ENCODE data around the gene FASTKD2. TPM values are rescaled to one million over a fixed set of nuclear protein-coding genes. Genes with fewer than 3 reads are reported as not detected.

FASTKD2 gene
- total RNA-seq, 1 donor from 2014 or later, result 19.8 TPM

DNA sequence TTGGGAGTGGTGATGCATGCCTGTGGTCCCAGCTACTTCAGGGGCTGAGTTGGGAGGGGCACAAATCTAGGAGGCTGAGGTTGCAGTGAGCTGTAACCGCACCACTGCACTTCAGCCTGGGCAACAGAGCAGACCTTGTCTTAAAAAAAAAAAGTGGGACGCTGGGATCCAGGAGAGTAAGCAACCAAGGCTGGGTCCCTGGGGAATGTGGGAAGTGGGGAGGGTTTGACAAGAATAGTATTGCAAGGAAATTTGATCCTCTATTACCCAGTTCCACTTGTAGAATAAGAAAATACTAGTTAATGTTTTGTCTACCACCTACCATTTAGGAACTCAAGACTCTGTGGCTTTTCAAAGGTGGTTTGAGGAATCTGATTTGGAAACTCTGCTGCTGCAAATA, 26.1 kb upstream of the FASTKD2 start:
- Mint-ChIP-seq H3K27me3 (ENCODE audit: unreplicated experiment) (peaks cover 21% of the 10 kb centered on the region), H3K9me3 (ENCODE audit: unreplicated experiment) (no peaks in the 10 kb centered on the region), H3K4me3 (ENCODE audit: unreplicated experiment) (no peak overlapping the region), H3K27ac (ENCODE audit: unreplicated experiment) (no peak overlapping the region), H3K4me1 (ENCODE audit: unreplicated experiment) (no peaks in the 10 kb centered on the region), H3K36me3 (ENCODE audit: unreplicated experiment) (no peaks in the 10 kb centered on the region)
- no peak for DNase-seq (ENCODE audit: extremely low spot score, unreplicated experiment)
- TF ChIP-seq, protein P1, sequence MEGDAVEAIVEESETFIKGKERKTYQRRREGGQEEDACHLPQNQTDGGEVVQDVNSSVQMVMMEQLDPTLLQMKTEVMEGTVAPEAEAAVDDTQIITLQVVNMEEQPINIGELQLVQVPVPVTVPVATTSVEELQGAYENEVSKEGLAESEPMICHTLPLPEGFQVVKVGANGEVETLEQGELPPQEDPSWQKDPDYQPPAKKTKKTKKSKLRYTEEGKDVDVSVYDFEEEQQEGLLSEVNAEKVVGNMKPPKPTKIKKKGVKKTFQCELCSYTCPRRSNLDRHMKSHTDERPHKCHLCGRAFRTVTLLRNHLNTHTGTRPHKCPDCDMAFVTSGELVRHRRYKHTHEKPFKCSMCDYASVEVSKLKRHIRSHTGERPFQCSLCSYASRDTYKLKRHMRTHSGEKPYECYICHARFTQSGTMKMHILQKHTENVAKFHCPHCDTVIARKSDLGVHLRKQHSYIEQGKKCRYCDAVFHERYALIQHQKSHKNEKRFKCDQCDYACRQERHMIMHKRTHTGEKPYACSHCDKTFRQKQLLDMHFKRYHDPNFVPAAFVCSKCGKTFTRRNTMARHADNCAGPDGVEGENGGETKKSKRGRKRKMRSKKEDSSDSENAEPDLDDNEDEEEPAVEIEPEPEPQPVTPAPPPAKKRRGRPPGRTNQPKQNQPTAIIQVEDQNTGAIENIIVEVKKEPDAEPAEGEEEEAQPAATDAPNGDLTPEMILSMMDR (IDR thresholded peaks at IDR 0.05), result no peak

DNA sequence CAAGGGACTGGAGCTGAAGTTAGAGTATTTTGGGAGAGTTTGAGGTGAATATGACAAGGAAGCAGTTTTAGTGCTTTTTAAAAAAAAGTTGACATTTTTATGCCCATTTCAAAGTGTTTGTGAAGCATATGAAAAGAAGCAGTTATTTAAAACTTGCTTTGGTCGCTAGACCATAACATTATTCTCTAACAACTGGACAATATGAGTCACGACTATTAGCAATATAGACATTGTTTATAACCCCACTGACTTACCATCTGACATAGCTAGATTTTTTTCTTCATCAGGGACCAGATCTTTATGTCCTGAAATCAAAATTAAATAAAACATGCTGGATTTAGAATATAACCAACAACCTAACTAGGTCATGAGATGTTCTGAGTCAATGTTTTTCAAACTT, 24.6 kb upstream of the FASTKD2 start:
- no peak overlapping the region for H3K27ac Mint-ChIP-seq (ENCODE audit: unreplicated experiment)
- TF ChIP-seq, protein P1 (IDR thresholded peaks at IDR 0.05), result no peak
- H3K36me3 Mint-ChIP-seq (ENCODE audit: unreplicated experiment), result no peaks in the 10 kb centered on the region
- H3K27me3 Mint-ChIP-seq (ENCODE audit: unreplicated experiment), result peaks cover 21% of the 10 kb centered on the region
- H3K9me3 Mint-ChIP-seq (ENCODE audit: unreplicated experiment), result no peaks in the 10 kb centered on the region
- DNase-seq (ENCODE audit: extremely low spot score, unreplicated experiment), result no peak
- H3K4me1 Mint-ChIP-seq (ENCODE audit: unreplicated experiment), result no peaks in the 10 kb centered on the region
- no peak overlapping the region for H3K4me3 Mint-ChIP-seq (ENCODE audit: unreplicated experiment)

DNA sequence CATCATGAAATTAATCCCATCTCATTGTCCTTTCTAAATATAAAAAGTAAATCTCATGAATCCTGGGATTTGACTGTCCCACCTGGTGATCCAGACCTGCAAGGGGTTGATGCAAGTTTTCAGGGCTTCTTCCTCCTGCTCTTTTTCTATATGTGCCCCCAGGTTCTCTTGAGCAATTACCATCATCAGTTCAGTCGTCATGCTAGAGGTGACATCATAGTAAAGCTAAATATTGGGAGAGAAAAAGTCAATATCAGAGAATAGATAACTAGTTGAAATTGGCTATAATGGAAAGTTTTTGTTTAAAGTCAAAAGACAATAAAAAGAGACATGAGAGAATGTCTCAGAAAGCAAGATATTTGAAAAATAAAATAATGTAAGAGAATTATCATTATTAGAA, 8.6 kb upstream of the FASTKD2 start:
- Mint-ChIP-seq H3K27ac (ENCODE audit: unreplicated experiment) (no peak overlapping the region), H3K4me3 (ENCODE audit: unreplicated experiment) (no peak overlapping the region), H3K27me3 (ENCODE audit: unreplicated experiment) (peaks cover 30% of the 10 kb centered on the region), H3K4me1 (ENCODE audit: unreplicated experiment) (no peaks in the 10 kb centered on the region), H3K36me3 (ENCODE audit: unreplicated experiment) (no peaks in the 10 kb centered on the region), H3K9me3 (ENCODE audit: unreplicated experiment) (no peaks in the 10 kb centered on the region)
- DNase-seq (ENCODE audit: extremely low spot score, unreplicated experiment), result no peak
- TF ChIP-seq, protein P1 (IDR thresholded peaks at IDR 0.05), result no peak

DNA sequence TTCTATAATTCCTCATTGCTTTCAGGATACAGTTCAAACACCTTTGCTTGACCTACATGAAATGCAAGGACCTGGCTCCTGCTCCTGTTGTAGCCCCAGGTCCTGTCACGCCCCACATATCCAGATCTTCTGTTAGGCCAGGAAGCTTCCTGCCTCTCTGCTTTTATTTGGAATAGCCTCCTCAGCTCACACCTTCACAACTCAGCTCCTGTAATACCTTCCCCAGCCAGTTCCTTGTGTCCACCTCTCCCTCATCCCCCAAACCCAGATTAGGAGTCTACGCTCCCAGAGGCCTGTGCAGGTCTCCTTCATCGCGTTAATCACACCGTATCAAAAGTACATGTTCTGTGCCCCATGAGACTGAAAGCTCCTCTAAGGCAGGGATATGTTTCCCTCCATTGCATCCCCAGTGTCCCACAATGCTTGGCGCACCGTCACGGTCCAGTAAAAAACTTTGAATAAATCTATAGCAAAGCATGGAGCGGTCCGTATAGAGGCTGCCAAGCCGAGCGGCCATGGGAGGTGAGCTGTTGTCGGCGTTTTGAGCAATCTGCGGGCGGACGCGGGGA, 649 bp upstream of the FASTKD2 start:
- H3K9me3 Mint-ChIP-seq (ENCODE audit: unreplicated experiment), result no peaks in the 10 kb centered on the region
- peaks cover 21% of the 10 kb centered on the region for H3K4me1 Mint-ChIP-seq (ENCODE audit: unreplicated experiment)
- H3K36me3 Mint-ChIP-seq (ENCODE audit: unreplicated experiment), result peaks cover 6% of the 10 kb centered on the region
- peak overlapping the region; percentile 87 for H3K4me3 Mint-ChIP-seq (ENCODE audit: unreplicated experiment)
- TF ChIP-seq, protein P1 (IDR thresholded peaks at IDR 0.05), result no peak
- H3K27me3 Mint-ChIP-seq (ENCODE audit: unreplicated experiment), result peaks cover 4% of the 10 kb centered on the region
- peak overlapping the region; percentile 94 for H3K27ac Mint-ChIP-seq (ENCODE audit: unreplicated experiment)
- no peak for DNase-seq (ENCODE audit: extremely low spot score, unreplicated experiment)

DNA sequence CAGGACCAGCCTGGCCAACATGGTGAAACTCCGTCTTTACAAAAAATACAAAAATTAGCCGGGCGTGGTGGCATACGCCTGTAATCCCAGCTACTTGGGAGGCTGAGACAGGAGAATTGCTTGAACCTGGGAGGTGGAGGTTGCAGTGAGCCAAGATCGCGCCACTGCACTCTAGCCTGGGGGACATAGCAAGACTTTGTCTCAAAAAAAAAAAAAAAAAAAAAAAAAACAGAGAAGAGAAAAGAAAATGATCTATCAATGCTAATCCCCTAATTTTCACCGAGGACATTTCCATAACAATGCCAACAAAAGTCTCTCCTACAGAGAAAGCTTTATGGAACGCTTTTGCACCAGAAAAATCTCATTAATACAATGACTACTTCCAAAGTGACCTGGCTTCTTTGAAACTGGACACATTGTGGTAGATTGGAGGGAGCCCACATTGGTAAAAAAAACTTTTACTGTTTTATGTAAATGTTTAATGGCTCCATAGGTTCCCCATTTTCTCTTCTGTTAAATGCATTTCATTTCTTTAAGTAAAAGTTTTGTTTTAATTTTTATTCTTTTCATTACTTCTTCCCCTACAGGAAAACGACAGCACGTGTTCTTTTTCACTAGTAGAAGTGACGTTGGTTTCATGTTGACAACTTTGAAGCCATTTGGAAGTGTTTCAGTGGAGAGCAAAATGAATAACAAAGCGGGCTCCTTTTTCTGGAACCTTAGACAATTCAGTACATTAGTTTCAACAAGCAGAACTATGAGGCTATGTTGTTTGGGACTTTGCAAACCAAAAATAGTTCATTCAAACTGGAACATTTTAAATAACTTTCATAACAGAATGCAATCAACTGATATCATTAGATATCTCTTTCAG, 888 bp downstream of the FASTKD2 start:
- Mint-ChIP-seq H3K9me3 (ENCODE audit: unreplicated experiment) (no peaks in the 10 kb centered on the region), H3K36me3 (ENCODE audit: unreplicated experiment) (peaks cover 13% of the 10 kb centered on the region), H3K27ac (ENCODE audit: unreplicated experiment) (peak overlapping the region; percentile 94), H3K27me3 (ENCODE audit: unreplicated experiment) (no peaks in the 10 kb centered on the region), H3K4me1 (ENCODE audit: unreplicated experiment) (peaks cover 21% of the 10 kb centered on the region), H3K4me3 (ENCODE audit: unreplicated experiment) (peak overlapping the region; percentile 87)
- no peak for DNase-seq (ENCODE audit: extremely low spot score, unreplicated experiment)
- TF ChIP-seq, protein P1 (IDR thresholded peaks at IDR 0.05), result no peak
